NCI-H2196 treated with DMSO at 0.1 percent for 48 hours (cell line): ENCODE measurements around the gene TBC1D19.
A peak's percentile ranks its signal among the peaks of the same experiment; 100 is the strongest.

Source experiments
- DNase-seq: peaks from one replicate; lab custom pipeline; 2025; ENCODE audit not compliant: unreplicated experiment; lab: John Stamatoyannopoulos, UW

Gene TBC1D19

GRCh38 chr4:26729027-26729426, 145.1 kb downstream of the TBC1D19 start:
- DNase-seq = no peak

GRCh38 chr4:26729547-26729946, 145.7 kb downstream of the TBC1D19 start:
- DNase-seq = no peak

GRCh38 chr4:26731351-26732035, 147.6 kb downstream of the TBC1D19 start:
- DNase-seq = no peak

- DNase-seq = no peak
These were observed 148.5 kb downstream of the TBC1D19 start for GRCh38 chr4:26732356-26732755.

GRCh38 chr4:26736621-26737020, 152.7 kb downstream of the TBC1D19 start:
- no peak for DNase-seq

- DNase-seq = no peak
These were observed 153.5 kb downstream of the TBC1D19 start for GRCh38 chr4:26737385-26737784.

- DNase-seq = no peak
These were observed 157.6 kb downstream of the TBC1D19 start for GRCh38 chr4:26741491-26741871.

- DNase-seq = no peak
These were observed 162.9 kb downstream of the TBC1D19 start for GRCh38 chr4:26746802-26747213.

- DNase-seq = no peak
These were observed 164.9 kb downstream of the TBC1D19 start for GRCh38 chr4:26748811-26749210.

- no peak for DNase-seq
These were observed 166.0 kb downstream of the TBC1D19 start for GRCh38 chr4:26749867-26750266.

- DNase-seq = peak; percentile 25
These were observed 167.1 kb downstream of the TBC1D19 start for GRCh38 chr4:26751004-26751403.

- DNase-seq = no peak
These were observed 168.0 kb downstream of the TBC1D19 start for GRCh38 chr4:26751838-26752237.

GRCh38 chr4:26753187-26753586, 169.3 kb downstream of the TBC1D19 start:
- DNase-seq = no peak

- peak; percentile 38 for DNase-seq
These were observed 169.7 kb downstream of the TBC1D19 start for GRCh38 chr4:26753617-26754016.

- no peak for DNase-seq
These were observed 173.9 kb downstream of the TBC1D19 start for GRCh38 chr4:26757751-26758150.

- no peak for DNase-seq
These were observed 175.0 kb downstream of the TBC1D19 start for GRCh38 chr4:26758899-26759298.

GRCh38 chr4:26762650-26763049, 178.8 kb downstream of the TBC1D19 start:
- DNase-seq = no peak

- DNase-seq = no peak
These were observed 179.2 kb downstream of the TBC1D19 start for GRCh38 chr4:26763063-26763462.

- DNase-seq = no peak
These were observed 179.8 kb downstream of the TBC1D19 start for GRCh38 chr4:26763648-26764047.

GRCh38 chr4:26764231-26764630, 180.3 kb downstream of the TBC1D19 start:
- DNase-seq = no peak

- no peak for DNase-seq
These were observed 181.6 kb downstream of the TBC1D19 start for GRCh38 chr4:26765515-26765914.

- no peak for DNase-seq
These were observed 182.3 kb downstream of the TBC1D19 start for GRCh38 chr4:26766141-26766540.
